Caco-2 (cell line): ENCODE measurements around the gene TRABD2A. TPM values are rescaled to one million over a fixed set of nuclear protein-coding genes. Genes with fewer than 3 reads are reported as not detected.

Experiments
- BruUV-seq: library from RNA; stranded (reverse); fragments of 400-500 nt; replicated peaks from 2 replicates; lab custom pipeline; 2021; lab: Mats Ljungman, UMichigan
- CTCF ChIA-PET: fragments of 300-600 bp; sonication (Branson Sonifier 250); formaldehyde crosslinking; loops from one replicate; lab custom pipeline; 2022; ENCODE audit warnings: antibody characterized with exemption; lab: Charles Lee
- POLR2A ChIA-PET: fragments of 300-600 bp; sonication (Branson Sonifier 250); formaldehyde crosslinking; loops from one replicate; lab custom pipeline; 2022; ENCODE audit warnings: antibody characterized with exemption; lab: Charles Lee
- DNase-seq, 2 experiments: peaks; one replicate each; pipeline versions ENCODE4 v3.0.0 to v3.0.0-alpha.2; 2020 to 2022
- H3K27me3 ChIP-seq: replicated peaks from 2 replicates; pipeline ENCODE4 v1.6.0; 2011; ENCODE audit warnings: low read length; ENCODE audit not compliant: control insufficient read depth, insufficient read depth
- H3K36me3 ChIP-seq: 2 replicates; pipeline ENCODE4 v1.5.1; 2011; ENCODE audit warnings: low read length; ENCODE audit not compliant: control insufficient read depth, insufficient read depth
- H3K4me1 ChIP-seq: fragments of 250-450 bp; sonication (Bioruptor Pico); 2 replicates; pipeline ENCODE4 v1.5.1; 2020; ENCODE audit warnings: mild to moderate bottlenecking
- H3K4me3 ChIP-seq: 2 replicates; pipeline ENCODE4 v1.5.1; 2011; ENCODE audit warnings: low read depth, mild to moderate bottlenecking, control low read depth, low read length
- H3K9me3 ChIP-seq: fragments of 250-450 bp; sonication (Bioruptor Pico); 2 replicates; pipeline ENCODE4 v1.5.1; 2020; ENCODE audit warnings: mild to moderate bottlenecking, moderate library complexity
- H3K27ac Mint-ChIP-seq: one replicate; pipeline ENCODE4 v1.8.0; 2022; ENCODE audit warnings: mixed read lengths; ENCODE audit not compliant: unreplicated experiment
- H3K27me3 Mint-ChIP-seq: one replicate; pipeline ENCODE4 v1.8.0; 2022; ENCODE audit warnings: mixed read lengths; ENCODE audit not compliant: insufficient read depth, unreplicated experiment
- H3K36me3 Mint-ChIP-seq: one replicate; pipeline ENCODE4 v1.8.0; 2022; ENCODE audit warnings: mild to moderate bottlenecking, mixed read lengths; ENCODE audit not compliant: insufficient read depth, unreplicated experiment
- H3K4me1 Mint-ChIP-seq: one replicate; pipeline ENCODE4 v1.8.0; 2022; ENCODE audit warnings: low read depth, mixed read lengths; ENCODE audit not compliant: unreplicated experiment
- H3K4me3 Mint-ChIP-seq: one replicate; pipeline ENCODE4 v1.8.0; 2022; ENCODE audit warnings: mild to moderate bottlenecking, moderate library complexity, mixed read lengths; ENCODE audit not compliant: unreplicated experiment
- H3K9me3 Mint-ChIP-seq: one replicate; pipeline ENCODE4 v1.8.0; 2022; ENCODE audit warnings: mixed read lengths; ENCODE audit not compliant: unreplicated experiment
- intact Hi-C: fragments of 100-400 bp; cut with micrococcal nuclease; formaldehyde crosslinking; loops from one replicate; pipeline ENCODE4 v1.10.0; 2022; ENCODE audit not compliant: unreplicated experiment
- total RNA-seq: library from RNA; stranded (reverse); gene quantifications from 2 replicates; pipeline ENCODE4 v1.2.3, GENCODE V29; 2022
- TF ChIP-seq, protein P1 (sequence below), 2 experiments: fragments of 200-600 bp in 1 of 2; IDR thresholded peaks; 1 replicate in 1 of 2; 2 replicates in 1 of 2; pipeline versions ENCODE4 v1.5.1 to v1.8.0; 2011 to 2022; ENCODE audit warnings: antibody characterized with exemption in 1 of 2, control low read depth in 1 of 2, inconsistent platforms in 1 of 2, low read depth in 1 of 2, low read length in 1 of 2, mild to moderate bottlenecking in 1 of 2, moderate library complexity in 1 of 2; ENCODE audit not compliant: insufficient read depth in 1 of 2, severe bottlenecking in 1 of 2, unreplicated experiment in 1 of 2

TRABD2A gene
- total RNA-seq, 1 experiment from 2014 or later = 1.4 TPM

DNA sequence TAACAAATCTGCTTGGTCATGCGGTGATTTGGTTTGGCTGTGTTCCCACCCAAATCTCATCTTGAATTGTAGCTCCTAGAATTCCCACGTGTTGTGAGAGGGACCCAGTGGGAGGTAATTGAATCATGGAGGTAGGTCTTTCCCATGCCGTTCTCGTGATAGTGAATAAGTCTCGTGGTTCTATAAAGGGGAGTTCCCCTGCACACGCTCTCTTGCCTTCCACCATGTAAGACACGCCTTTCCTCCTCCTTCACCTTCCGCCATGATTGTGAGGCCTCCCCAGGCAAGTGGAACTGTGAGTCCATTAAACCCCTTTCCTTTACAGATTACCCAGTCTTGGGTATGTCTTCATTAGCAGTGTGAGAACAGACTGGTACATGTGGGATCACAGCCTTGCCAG is 36.7 kb downstream of the TRABD2A start:
- peaks cover 19% of the 10 kb centered on the region for H3K27me3 Mint-ChIP-seq
- CTCF ChIA-PET = no interaction called here
- H3K4me3 Mint-ChIP-seq = no peak overlapping the region
- Histone ChIP-seq H3K27me3 (no peaks in the 10 kb centered on the region; the same call in none of the 2 replicates), H3K36me3 (no peaks in the 10 kb centered on the region), H3K4me3 (no peak overlapping the region), H3K9me3 (no peaks in the 10 kb centered on the region), H3K4me1 (no peaks in the 10 kb centered on the region)
- peaks cover 11% of the 10 kb centered on the region for H3K4me1 Mint-ChIP-seq
- no peak overlapping the region for H3K27ac Mint-ChIP-seq
- no peaks in the 10 kb centered on the region for H3K9me3 Mint-ChIP-seq
- no peak for DNase-seq
- TF ChIP-seq, protein P1, sequence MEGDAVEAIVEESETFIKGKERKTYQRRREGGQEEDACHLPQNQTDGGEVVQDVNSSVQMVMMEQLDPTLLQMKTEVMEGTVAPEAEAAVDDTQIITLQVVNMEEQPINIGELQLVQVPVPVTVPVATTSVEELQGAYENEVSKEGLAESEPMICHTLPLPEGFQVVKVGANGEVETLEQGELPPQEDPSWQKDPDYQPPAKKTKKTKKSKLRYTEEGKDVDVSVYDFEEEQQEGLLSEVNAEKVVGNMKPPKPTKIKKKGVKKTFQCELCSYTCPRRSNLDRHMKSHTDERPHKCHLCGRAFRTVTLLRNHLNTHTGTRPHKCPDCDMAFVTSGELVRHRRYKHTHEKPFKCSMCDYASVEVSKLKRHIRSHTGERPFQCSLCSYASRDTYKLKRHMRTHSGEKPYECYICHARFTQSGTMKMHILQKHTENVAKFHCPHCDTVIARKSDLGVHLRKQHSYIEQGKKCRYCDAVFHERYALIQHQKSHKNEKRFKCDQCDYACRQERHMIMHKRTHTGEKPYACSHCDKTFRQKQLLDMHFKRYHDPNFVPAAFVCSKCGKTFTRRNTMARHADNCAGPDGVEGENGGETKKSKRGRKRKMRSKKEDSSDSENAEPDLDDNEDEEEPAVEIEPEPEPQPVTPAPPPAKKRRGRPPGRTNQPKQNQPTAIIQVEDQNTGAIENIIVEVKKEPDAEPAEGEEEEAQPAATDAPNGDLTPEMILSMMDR (IDR thresholded peaks at IDR 0.05; ENCODE audit: insufficient read depth in 1 of 2, low read depth in 1 of 2, low read length in 1 of 2, severe bottlenecking in 1 of 2, unreplicated experiment in 1 of 2) = no peak
- no peaks in the 10 kb centered on the region for H3K36me3 Mint-ChIP-seq
- POLR2A ChIA-PET = no interaction called here
- BruUV-seq = no TSS peak
- intact Hi-C loops = no loop called here

DNA sequence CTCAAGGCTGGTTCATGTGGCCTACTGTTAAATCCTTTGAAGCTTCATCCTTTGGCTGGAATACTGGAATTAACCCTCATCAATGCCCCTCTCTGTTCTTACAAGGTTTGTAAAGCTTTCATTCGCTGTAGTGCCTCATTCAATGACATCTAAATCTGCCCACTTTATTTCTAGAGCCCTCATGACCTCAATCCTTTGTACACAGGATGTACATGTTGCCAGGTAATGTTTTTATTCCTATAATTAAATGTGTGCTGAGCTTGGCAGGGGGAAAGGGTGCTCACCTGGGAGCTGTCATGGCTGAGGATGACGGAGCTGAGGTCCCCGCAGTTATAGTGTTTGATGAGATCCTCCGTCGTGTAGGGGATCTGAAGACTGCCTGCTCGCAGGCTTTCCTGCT is 39.3 kb downstream of the TRABD2A start:
- ChIA-PET POLR2A (no interaction called here), CTCF (no interaction called here)
- intact Hi-C loops = no loop called here
- H3K27ac Mint-ChIP-seq = no peak overlapping the region
- no peak overlapping the region for H3K4me3 Mint-ChIP-seq
- H3K4me1 Mint-ChIP-seq = peaks cover 11% of the 10 kb centered on the region
- H3K27me3 Mint-ChIP-seq = peaks cover 10% of the 10 kb centered on the region
- Histone ChIP-seq H3K36me3 (no peaks in the 10 kb centered on the region), H3K4me3 (no peak overlapping the region), H3K4me1 (no peaks in the 10 kb centered on the region), H3K27me3 (no peaks in the 10 kb centered on the region; the same call in 1 of the 2 replicates), H3K9me3 (peaks cover 2% of the 10 kb centered on the region)
- no peak for DNase-seq
- no TSS peak for BruUV-seq
- H3K9me3 Mint-ChIP-seq = peaks cover 5% of the 10 kb centered on the region
- TF ChIP-seq, protein P1 (IDR thresholded peaks at IDR 0.05; ENCODE audit: insufficient read depth in 1 of 2, low read depth in 1 of 2, low read length in 1 of 2, severe bottlenecking in 1 of 2, unreplicated experiment in 1 of 2) = no peak
- no peaks in the 10 kb centered on the region for H3K36me3 Mint-ChIP-seq

DNA sequence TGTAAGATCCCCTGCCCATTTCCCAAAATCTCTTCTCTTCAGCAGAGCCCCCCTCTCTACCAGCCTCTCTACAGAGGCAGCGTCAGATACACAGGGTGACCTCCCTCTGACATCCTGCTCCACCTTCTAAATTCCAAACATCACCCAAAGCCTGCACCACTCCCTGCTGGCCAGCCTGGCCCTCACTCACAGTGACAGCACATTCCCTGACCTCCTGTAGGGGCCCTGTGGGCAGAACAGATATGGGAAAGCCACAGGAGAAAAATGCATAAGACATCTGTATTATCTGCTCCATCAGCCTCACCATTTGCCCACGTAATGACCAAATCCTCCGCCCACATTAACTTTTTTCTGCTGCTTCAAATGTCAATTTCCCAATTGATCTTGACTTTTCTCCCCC is 40.6 kb downstream of the TRABD2A start:
- peaks cover 10% of the 10 kb centered on the region for H3K9me3 Mint-ChIP-seq
- H3K9me3 ChIP-seq = peaks cover 5% of the 10 kb centered on the region
- peaks cover 10% of the 10 kb centered on the region for H3K27me3 Mint-ChIP-seq
- no peaks in the 10 kb centered on the region for H3K36me3 Mint-ChIP-seq
- POLR2A ChIA-PET = no interaction called here
- H3K4me3 ChIP-seq = no peak overlapping the region
- no peaks in the 10 kb centered on the region; the same call in 1 of the 2 replicates for H3K27me3 ChIP-seq
- H3K4me1 ChIP-seq = no peaks in the 10 kb centered on the region
- no TSS peak for BruUV-seq
- DNase-seq = peak in 1 of 2 experiments; percentile 8
- CTCF ChIA-PET = no interaction called here
- H3K4me1 Mint-ChIP-seq = peaks cover 11% of the 10 kb centered on the region
- intact Hi-C loops = no loop called here
- H3K4me3 Mint-ChIP-seq = no peak overlapping the region
- H3K36me3 ChIP-seq = no peaks in the 10 kb centered on the region
- TF ChIP-seq, protein P1 (IDR thresholded peaks at IDR 0.05; ENCODE audit: insufficient read depth in 1 of 2, low read depth in 1 of 2, low read length in 1 of 2, severe bottlenecking in 1 of 2, unreplicated experiment in 1 of 2) = peak in 1 of 2 experiments; percentile 30
- no peak overlapping the region for H3K27ac Mint-ChIP-seq
